Keratinocyte (primary cell): ENCODE measurements around the gene ELF4.

Source experiments
- CTCF ChIP-seq, 3 experiments: IDR thresholded peaks in 1 of 3; conservative IDR thresholded peaks in 1 of 3; optimal IDR thresholded peaks in 1 of 3; 2 replicates in 2 of 3; 3 replicates in 1 of 3; pipeline versions ENCODE3 to v1.5.1; 2011; ENCODE audit warnings: low read length in 3 of 3, mild to moderate bottlenecking in 3 of 3, moderate library complexity in 2 of 3, control low read depth in 1 of 3, inconsistent platforms in 1 of 3; ENCODE audit not compliant: insufficient read depth in 2 of 3; ENCODE audit errors: extremely low read depth in 1 of 3
- EZH2 ChIP-seq: IDR thresholded peaks from one replicate; pipeline ENCODE4 v1.6.1; 2012; ENCODE audit warnings: inconsistent platforms, mild to moderate bottlenecking, low read length, moderate library complexity

GRCh38 chrX:130072345-130072740, 38.0 kb downstream of the ELF4 start:
- TF ChIP-seq CTCF (optimal IDR thresholded peaks at IDR 0.05 in 1 of 3, IDR thresholded peaks at IDR 0.05 in 1 of 3, conservative IDR thresholded peaks at IDR 0.05 in 1 of 3; ENCODE audit: extremely low read depth in 1 of 3, insufficient read depth in 2 of 3, low read length in 3 of 3) (no peak), EZH2 (no peak)
